KMS-11 (cell line): ENCODE data around the gene SFPQ.
"Not testable (repeated sequence)": the region's sequence is repeated elsewhere in the genome, so short reads cannot be mapped to it uniquely, and the experiment has no call there.

Source experiments
- H2AFZ ChIP-seq: fragments of 200-600 bp; sonication (generic); 2 replicates; pipeline ENCODE4 v1.6.1; 2016; ENCODE audit warnings: antibody characterized with exemption, mixed run types, low read depth
- H3K27ac ChIP-seq: fragments of 200-600 bp; sonication (generic); 2 replicates; pipeline ENCODE4 v1.6.1; 2016; ENCODE audit warnings: mild to moderate bottlenecking, mixed run types
- H3K27me3 ChIP-seq: fragments of 200-600 bp; sonication (generic); 2 replicates; pipeline ENCODE4 v1.6.1; 2017; ENCODE audit warnings: mild to moderate bottlenecking, low read depth, mixed run types, moderate library complexity; ENCODE audit not compliant: insufficient read depth
- H3K36me3 ChIP-seq: fragments of 200-600 bp; sonication (generic); 2 replicates; pipeline ENCODE4 v1.6.1; 2017; ENCODE audit warnings: mild to moderate bottlenecking, mixed run types; ENCODE audit not compliant: insufficient read depth
- H3K4me1 ChIP-seq: fragments of 200-600 bp; sonication (generic); 2 replicates; pipeline ENCODE4 v1.6.1; 2016; ENCODE audit warnings: mild to moderate bottlenecking, low read depth, mixed run types; ENCODE audit not compliant: poor library complexity, severe bottlenecking
- H3K4me2 ChIP-seq: fragments of 200-600 bp; sonication (generic); 2 replicates; pipeline ENCODE4 v1.7.0; 2016; ENCODE audit warnings: mild to moderate bottlenecking, mixed run types
- H3K4me3 ChIP-seq: fragments of 200-600 bp; sonication (generic); IDR thresholded peaks from 2 replicates; pipeline ENCODE4 v1.6.1; 2017; ENCODE audit warnings: low read depth, low read length, mixed read lengths; ENCODE audit not compliant: insufficient read depth
- H3K79me2 ChIP-seq: fragments of 200-600 bp; sonication (generic); 2 replicates; pipeline ENCODE4 v1.6.1; 2016; ENCODE audit warnings: low read depth, mixed run types; ENCODE audit not compliant: insufficient read depth
- H3K9ac ChIP-seq: fragments of 200-600 bp; sonication (generic); 2 replicates; pipeline ENCODE4 v1.6.1; 2016; ENCODE audit warnings: mild to moderate bottlenecking, mixed run types
- H4K20me1 ChIP-seq: fragments of 200-600 bp; sonication (generic); 2 replicates; pipeline ENCODE4 v1.6.1; 2016; ENCODE audit warnings: mild to moderate bottlenecking, mixed run types; ENCODE audit not compliant: insufficient read depth
- TF ChIP-seq, protein P1 (sequence below): fragments of 200-600 bp; sonication (generic); conservative IDR thresholded peaks from 2 replicates; pipeline ENCODE4 v1.6.1; 2017; ENCODE audit warnings: low read depth, mild to moderate bottlenecking, antibody characterized with exemption, low read length, moderate library complexity, mixed read lengths

SFPQ gene

GRCh38 chr1:35172022-35172421 is 20.9 kb downstream of the SFPQ start:
- Histone ChIP-seq H3K4me3 (no peak overlapping the region), H2AFZ (no peak overlapping the region), H4K20me1 (0 out of 2 replicates have a peak, but pooled peaks cover 18% of the 10 kb centered on the region), H3K4me1 (no peaks in the 10 kb centered on the region), H3K27ac (no peak overlapping the region), H3K79me2 (no peaks in the 10 kb centered on the region), H3K4me2 (no peak overlapping the region), H3K9ac (no peak overlapping the region), H3K27me3 (no peaks in the 10 kb centered on the region), H3K36me3 (peaks cover 9% of the 10 kb centered on the region; the same call in 1 of the 2 replicates)
- TF ChIP-seq, protein P1, sequence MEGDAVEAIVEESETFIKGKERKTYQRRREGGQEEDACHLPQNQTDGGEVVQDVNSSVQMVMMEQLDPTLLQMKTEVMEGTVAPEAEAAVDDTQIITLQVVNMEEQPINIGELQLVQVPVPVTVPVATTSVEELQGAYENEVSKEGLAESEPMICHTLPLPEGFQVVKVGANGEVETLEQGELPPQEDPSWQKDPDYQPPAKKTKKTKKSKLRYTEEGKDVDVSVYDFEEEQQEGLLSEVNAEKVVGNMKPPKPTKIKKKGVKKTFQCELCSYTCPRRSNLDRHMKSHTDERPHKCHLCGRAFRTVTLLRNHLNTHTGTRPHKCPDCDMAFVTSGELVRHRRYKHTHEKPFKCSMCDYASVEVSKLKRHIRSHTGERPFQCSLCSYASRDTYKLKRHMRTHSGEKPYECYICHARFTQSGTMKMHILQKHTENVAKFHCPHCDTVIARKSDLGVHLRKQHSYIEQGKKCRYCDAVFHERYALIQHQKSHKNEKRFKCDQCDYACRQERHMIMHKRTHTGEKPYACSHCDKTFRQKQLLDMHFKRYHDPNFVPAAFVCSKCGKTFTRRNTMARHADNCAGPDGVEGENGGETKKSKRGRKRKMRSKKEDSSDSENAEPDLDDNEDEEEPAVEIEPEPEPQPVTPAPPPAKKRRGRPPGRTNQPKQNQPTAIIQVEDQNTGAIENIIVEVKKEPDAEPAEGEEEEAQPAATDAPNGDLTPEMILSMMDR, result no peak

DNA sequence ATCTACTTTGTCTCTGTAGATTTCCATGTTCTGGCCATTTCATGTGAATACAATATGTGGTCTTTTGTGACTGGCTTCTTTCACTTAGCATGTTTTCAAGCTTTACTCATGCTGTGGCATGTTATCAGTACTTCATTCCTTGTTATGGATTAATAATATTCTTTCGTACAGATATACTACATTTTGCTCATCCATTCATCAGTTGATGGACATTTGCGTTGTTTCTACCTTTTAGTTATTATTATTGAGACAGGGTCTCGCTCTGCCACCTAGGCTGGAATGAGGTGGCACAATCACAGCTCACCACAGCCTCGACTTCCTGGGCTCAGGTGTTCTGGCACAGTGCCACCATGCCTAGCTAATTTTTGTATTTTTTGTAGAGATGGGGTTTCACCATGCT is 21.4 kb downstream of the SFPQ start:
- H3K27me3 ChIP-seq, result no peaks in the 10 kb centered on the region
- TF ChIP-seq, protein P1, result no peak
- no peak overlapping the region for H2AFZ ChIP-seq
- no peak overlapping the region for H3K9ac ChIP-seq
- H4K20me1 ChIP-seq, result 0 out of 2 replicates have a peak, but pooled peaks cover 14% of the 10 kb centered on the region
- H3K4me2 ChIP-seq, result no peak overlapping the region
- no peak overlapping the region for H3K4me3 ChIP-seq
- peaks cover 9% of the 10 kb centered on the region; the same call in 1 of the 2 replicates for H3K36me3 ChIP-seq
- H3K27ac ChIP-seq, result no peak overlapping the region
- H3K4me1 ChIP-seq, result no peaks in the 10 kb centered on the region
- no peaks in the 10 kb centered on the region for H3K79me2 ChIP-seq

- Histone ChIP-seq H3K4me2 (no peak overlapping the region), H3K4me3 (no peak overlapping the region), H3K79me2 (no peaks in the 10 kb centered on the region), H3K36me3 (no peaks in the 10 kb centered on the region), H3K4me1 (peaks cover 8% of the 10 kb centered on the region), H4K20me1 (no peaks in the 10 kb centered on the region), H2AFZ (no peak overlapping the region), H3K27me3 (no peaks in the 10 kb centered on the region), H3K9ac (no peak overlapping the region), H3K27ac (no peak overlapping the region)
- TF ChIP-seq, protein P1, result no peak
Observed at GRCh38 chr1:35164893-35165292, 28.1 kb downstream of the SFPQ start.

- Histone ChIP-seq H3K9ac (no peak overlapping the region), H3K79me2 (no peaks in the 10 kb centered on the region), H3K27ac (no peak overlapping the region), H3K4me2 (no peak overlapping the region), H2AFZ (no peak overlapping the region), H3K4me1 (no peaks in the 10 kb centered on the region), H3K4me3 (no peak overlapping the region), H3K27me3 (no peaks in the 10 kb centered on the region), H4K20me1 (no peaks in the 10 kb centered on the region), H3K36me3 (no peaks in the 10 kb centered on the region)
- TF ChIP-seq, protein P1, result no peak
Observed at GRCh38 chr1:35151220-35151619, 41.7 kb downstream of the SFPQ start.

- not testable (repeated sequence) for H3K27ac ChIP-seq, H4K20me1 ChIP-seq, H3K9ac ChIP-seq, H3K79me2 ChIP-seq, H3K4me3 ChIP-seq, H3K4me2 ChIP-seq, H3K27me3 ChIP-seq, H3K36me3 ChIP-seq, H3K4me1 ChIP-seq, H2AFZ ChIP-seq
Observed at GRCh38 chr1:35145892-35146549, 46.9 kb downstream of the SFPQ start.
